ENCODE measurements around the gene VSTM1. TPM values are rescaled to one million over a fixed set of nuclear protein-coding genes. Genes with fewer than 3 reads are reported as not detected.

VSTM1 gene
- total RNA-seq, 1 experiment from 2014 or later = not detected

DNA sequence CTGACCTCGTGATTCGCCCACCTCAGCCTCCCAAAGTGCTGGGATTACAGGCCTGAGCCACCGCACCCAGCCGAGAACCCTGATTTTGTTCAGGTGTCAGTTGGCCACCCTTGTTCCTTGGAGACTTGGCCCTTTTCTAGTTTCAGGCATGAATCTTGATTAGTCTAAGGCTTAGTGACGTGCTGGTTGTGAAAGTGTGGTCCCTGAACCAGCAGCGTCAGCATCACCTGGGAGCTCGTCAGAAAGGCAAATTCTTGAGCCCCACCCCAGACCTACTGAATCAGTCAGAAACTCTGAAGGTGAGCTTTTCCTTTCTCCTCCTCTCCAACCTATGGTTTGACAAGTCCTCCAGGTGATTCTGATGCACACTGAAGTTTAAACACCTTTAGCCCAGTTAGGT lies 37.0 kb downstream of the VSTM1 start (continued):
- TF ChIP-seq, protein P1, sequence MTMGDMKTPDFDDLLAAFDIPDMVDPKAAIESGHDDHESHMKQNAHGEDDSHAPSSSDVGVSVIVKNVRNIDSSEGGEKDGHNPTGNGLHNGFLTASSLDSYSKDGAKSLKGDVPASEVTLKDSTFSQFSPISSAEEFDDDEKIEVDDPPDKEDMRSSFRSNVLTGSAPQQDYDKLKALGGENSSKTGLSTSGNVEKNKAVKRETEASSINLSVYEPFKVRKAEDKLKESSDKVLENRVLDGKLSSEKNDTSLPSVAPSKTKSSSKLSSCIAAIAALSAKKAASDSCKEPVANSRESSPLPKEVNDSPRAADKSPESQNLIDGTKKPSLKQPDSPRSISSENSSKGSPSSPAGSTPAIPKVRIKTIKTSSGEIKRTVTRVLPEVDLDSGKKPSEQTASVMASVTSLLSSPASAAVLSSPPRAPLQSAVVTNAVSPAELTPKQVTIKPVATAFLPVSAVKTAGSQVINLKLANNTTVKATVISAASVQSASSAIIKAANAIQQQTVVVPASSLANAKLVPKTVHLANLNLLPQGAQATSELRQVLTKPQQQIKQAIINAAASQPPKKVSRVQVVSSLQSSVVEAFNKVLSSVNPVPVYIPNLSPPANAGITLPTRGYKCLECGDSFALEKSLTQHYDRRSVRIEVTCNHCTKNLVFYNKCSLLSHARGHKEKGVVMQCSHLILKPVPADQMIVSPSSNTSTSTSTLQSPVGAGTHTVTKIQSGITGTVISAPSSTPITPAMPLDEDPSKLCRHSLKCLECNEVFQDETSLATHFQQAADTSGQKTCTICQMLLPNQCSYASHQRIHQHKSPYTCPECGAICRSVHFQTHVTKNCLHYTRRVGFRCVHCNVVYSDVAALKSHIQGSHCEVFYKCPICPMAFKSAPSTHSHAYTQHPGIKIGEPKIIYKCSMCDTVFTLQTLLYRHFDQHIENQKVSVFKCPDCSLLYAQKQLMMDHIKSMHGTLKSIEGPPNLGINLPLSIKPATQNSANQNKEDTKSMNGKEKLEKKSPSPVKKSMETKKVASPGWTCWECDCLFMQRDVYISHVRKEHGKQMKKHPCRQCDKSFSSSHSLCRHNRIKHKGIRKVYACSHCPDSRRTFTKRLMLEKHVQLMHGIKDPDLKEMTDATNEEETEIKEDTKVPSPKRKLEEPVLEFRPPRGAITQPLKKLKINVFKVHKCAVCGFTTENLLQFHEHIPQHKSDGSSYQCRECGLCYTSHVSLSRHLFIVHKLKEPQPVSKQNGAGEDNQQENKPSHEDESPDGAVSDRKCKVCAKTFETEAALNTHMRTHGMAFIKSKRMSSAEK (CRISPR knock-in tag; IDR thresholded peaks at IDR 0.05; ENCODE audit: borderline replicate concordance) = no peak
- TF ChIP-seq FOXP1 (CRISPR knock-in tag; IDR thresholded peaks at IDR 0.05; ENCODE audit: borderline replicate concordance) (no peak), CBFB (CRISPR knock-in tag; IDR thresholded peaks at IDR 0.05; ENCODE audit: low read depth) (no peak)
- TF ChIP-seq, protein P2, sequence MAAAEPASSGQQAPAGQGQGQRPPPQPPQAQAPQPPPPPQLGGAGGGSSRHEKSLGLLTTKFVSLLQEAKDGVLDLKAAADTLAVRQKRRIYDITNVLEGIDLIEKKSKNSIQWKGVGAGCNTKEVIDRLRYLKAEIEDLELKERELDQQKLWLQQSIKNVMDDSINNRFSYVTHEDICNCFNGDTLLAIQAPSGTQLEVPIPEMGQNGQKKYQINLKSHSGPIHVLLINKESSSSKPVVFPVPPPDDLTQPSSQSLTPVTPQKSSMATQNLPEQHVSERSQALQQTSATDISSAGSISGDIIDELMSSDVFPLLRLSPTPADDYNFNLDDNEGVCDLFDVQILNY (CRISPR knock-in tag; IDR thresholded peaks at IDR 0.05) = no peak
- TF ChIP-seq, protein P3, sequence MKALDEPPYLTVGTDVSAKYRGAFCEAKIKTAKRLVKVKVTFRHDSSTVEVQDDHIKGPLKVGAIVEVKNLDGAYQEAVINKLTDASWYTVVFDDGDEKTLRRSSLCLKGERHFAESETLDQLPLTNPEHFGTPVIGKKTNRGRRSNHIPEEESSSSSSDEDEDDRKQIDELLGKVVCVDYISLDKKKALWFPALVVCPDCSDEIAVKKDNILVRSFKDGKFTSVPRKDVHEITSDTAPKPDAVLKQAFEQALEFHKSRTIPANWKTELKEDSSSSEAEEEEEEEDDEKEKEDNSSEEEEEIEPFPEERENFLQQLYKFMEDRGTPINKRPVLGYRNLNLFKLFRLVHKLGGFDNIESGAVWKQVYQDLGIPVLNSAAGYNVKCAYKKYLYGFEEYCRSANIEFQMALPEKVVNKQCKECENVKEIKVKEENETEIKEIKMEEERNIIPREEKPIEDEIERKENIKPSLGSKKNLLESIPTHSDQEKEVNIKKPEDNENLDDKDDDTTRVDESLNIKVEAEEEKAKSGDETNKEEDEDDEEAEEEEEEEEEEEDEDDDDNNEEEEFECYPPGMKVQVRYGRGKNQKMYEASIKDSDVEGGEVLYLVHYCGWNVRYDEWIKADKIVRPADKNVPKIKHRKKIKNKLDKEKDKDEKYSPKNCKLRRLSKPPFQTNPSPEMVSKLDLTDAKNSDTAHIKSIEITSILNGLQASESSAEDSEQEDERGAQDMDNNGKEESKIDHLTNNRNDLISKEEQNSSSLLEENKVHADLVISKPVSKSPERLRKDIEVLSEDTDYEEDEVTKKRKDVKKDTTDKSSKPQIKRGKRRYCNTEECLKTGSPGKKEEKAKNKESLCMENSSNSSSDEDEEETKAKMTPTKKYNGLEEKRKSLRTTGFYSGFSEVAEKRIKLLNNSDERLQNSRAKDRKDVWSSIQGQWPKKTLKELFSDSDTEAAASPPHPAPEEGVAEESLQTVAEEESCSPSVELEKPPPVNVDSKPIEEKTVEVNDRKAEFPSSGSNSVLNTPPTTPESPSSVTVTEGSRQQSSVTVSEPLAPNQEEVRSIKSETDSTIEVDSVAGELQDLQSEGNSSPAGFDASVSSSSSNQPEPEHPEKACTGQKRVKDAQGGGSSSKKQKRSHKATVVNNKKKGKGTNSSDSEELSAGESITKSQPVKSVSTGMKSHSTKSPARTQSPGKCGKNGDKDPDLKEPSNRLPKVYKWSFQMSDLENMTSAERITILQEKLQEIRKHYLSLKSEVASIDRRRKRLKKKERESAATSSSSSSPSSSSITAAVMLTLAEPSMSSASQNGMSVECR (CRISPR knock-in tag; IDR thresholded peaks at IDR 0.05; ENCODE audit: borderline replicate concordance) = no peak

DNA sequence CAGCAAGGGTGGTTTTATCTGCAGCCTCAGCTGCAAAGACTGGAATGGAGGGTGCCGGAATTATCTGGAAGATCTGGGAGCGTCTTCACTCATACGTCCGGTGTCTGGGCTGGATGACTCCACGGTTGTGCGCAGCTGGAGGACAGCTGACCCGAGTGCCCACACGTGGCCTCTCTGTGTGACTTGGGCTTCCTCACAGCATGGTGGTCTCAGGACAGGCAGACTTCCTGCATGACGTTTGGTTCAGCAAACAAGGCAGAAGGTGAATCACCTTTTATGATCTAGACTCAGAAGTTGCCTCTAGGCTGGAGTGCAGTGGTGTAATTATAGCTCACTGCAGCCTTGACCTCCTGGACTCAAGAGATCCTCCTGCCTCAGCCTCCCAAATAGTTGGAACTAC lies 39.0 kb downstream of the VSTM1 start:
- DNase-seq (ENCODE audit: low spot score) = no peak
- H3K4me1 Mint-ChIP-seq = peaks cover 23% of the 10 kb centered on the region
- no peaks in the 10 kb centered on the region for H3K9me3 Mint-ChIP-seq
- TF ChIP-seq MXD4 (CRISPR knock-in tag; IDR thresholded peaks at IDR 0.05; ENCODE audit: borderline replicate concordance) (no peak), ELF4 (CRISPR knock-in tag; IDR thresholded peaks at IDR 0.05; ENCODE audit: low read depth) (no peak)
- TF ChIP-seq, protein P4, sequence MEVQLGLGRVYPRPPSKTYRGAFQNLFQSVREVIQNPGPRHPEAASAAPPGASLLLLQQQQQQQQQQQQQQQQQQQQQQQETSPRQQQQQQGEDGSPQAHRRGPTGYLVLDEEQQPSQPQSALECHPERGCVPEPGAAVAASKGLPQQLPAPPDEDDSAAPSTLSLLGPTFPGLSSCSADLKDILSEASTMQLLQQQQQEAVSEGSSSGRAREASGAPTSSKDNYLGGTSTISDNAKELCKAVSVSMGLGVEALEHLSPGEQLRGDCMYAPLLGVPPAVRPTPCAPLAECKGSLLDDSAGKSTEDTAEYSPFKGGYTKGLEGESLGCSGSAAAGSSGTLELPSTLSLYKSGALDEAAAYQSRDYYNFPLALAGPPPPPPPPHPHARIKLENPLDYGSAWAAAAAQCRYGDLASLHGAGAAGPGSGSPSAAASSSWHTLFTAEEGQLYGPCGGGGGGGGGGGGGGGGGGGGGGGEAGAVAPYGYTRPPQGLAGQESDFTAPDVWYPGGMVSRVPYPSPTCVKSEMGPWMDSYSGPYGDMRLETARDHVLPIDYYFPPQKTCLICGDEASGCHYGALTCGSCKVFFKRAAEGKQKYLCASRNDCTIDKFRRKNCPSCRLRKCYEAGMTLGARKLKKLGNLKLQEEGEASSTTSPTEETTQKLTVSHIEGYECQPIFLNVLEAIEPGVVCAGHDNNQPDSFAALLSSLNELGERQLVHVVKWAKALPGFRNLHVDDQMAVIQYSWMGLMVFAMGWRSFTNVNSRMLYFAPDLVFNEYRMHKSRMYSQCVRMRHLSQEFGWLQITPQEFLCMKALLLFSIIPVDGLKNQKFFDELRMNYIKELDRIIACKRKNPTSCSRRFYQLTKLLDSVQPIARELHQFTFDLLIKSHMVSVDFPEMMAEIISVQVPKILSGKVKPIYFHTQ (CRISPR knock-in tag; IDR thresholded peaks at IDR 0.05) = no peak
- ChIA-PET POLR2A (interaction anchor here (0.7 to 1.6 kb wide), 3 partner anchors 44 to 232 kb away, joined by 4 to 11 read pairs (median 6); partner anchors contain the start of gene MYADM), CTCF (interaction anchor here (0.6 to 4.8 kb wide), 17 partner anchors 10 to 215 kb away, joined by 3 to 54 read pairs (median 7); partner anchors contain the start of gene CACNG8)
- 0 out of 2 replicates have a peak, but pooled peaks cover 2% of the 10 kb centered on the region for H3K36me3 Mint-ChIP-seq
- H3K4me3 Mint-ChIP-seq = no peak overlapping the region
- ATAC-seq = no peak
- H3K27ac Mint-ChIP-seq = no peak overlapping the region
- H3K27me3 Mint-ChIP-seq (ENCODE audit: low read depth) = peaks cover 6% of the 10 kb centered on the region

DNA sequence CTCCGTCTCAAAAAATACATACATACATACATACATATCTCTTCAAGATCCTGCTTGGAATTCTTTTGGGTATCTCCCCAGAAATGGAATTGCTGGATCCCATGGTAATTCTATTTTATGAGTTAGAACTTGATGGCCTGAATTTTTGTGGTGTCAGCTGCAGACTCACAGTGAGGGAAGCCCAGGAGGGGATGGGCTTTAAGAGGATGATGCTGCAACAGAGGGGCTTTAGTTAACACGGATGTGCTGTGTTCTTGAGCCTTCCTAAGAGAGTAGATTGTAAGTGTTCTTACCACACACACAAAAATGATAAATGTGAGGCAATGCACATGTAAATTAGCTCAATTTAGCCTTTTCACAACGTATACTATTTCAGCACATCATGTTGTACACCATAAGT lies 40.5 kb downstream of the VSTM1 start:
- Mint-ChIP-seq H3K27me3 (ENCODE audit: low read depth) (peaks cover 14% of the 10 kb centered on the region), H3K4me1 (peaks cover 14% of the 10 kb centered on the region)

More for the DNA sequence above, 40.5 kb downstream of the VSTM1 start:
- TF ChIP-seq TEAD1 (CRISPR knock-in tag; IDR thresholded peaks at IDR 0.05) (no peak), EMX1 (CRISPR knock-in tag; IDR thresholded peaks at IDR 0.05) (no peak)
- 0 out of 2 replicates have a peak, but pooled peaks cover 2% of the 10 kb centered on the region for H3K36me3 Mint-ChIP-seq
- ATAC-seq (no peak), DNase-seq (ENCODE audit: low spot score) (no peak)
- no peak overlapping the region for H3K4me3 Mint-ChIP-seq
- POLR2A ChIA-PET = interaction anchor here (1.2 to 1.6 kb wide), 5 partner anchors 35 to 155 kb away, joined by 3 to 11 read pairs (median 6); partner anchors contain the start of gene MYADM
- H3K9me3 Mint-ChIP-seq = no peaks in the 10 kb centered on the region
- CTCF ChIA-PET = interaction anchor here (0.6 to 4.8 kb wide), 46 partner anchors 8 to 428 kb away, joined by 3 to 54 read pairs (median 7); partner anchors contain the start of genes CACNG6, MYADM, PRKCG and PRPF31
- H3K27ac Mint-ChIP-seq = no peak overlapping the region
